RPMI8226 (cell line): ENCODE measurements around the gene MPG.
A peak's percentile ranks its signal among the peaks of the same experiment; 100 is the strongest.

Experiments used
- DNase-seq: peaks from one replicate; pipeline ENCODE4 v3.0.0-alpha.2; 2015

MPG gene

GRCh38 chr16:66309-67182, 11.5 kb upstream of the MPG start:
- DNase-seq: no peak

- no peak for DNase-seq
Measured at GRCh38 chr16:67183-67791, 10.7 kb upstream of the MPG start.

GRCh38 chr16:67884-68789, 9.9 kb upstream of the MPG start:
- no peak for DNase-seq

- DNase-seq: no peak
Measured at GRCh38 chr16:69181-69580, 8.8 kb upstream of the MPG start.

- no peak for DNase-seq
Measured at GRCh38 chr16:71210-71539, 6.8 kb upstream of the MPG start.

GRCh38 chr16:71540-72401, 6.3 kb upstream of the MPG start:
- no peak for DNase-seq

- DNase-seq: peak; percentile 51
Measured at GRCh38 chr16:72561-73548, 5.2 kb upstream of the MPG start, which contains the start of gene RHBDF1. RHBDF1 (minus strand) TSS chr16:72631; CDS start chr16:65015, 7,616 bp downstream.

GRCh38 chr16:74051-74746, 3.8 kb upstream of the MPG start:
- DNase-seq: no peak

GRCh38 chr16:74747-75334, 3.2 kb upstream of the MPG start:
- no peak for DNase-seq

GRCh38 chr16:75580-76501, 2.2 kb upstream of the MPG start:
- peak; percentile 54 for DNase-seq

- peak; percentile 72 for DNase-seq
Measured at GRCh38 chr16:76535-77272, 1.3 kb upstream of the MPG start.

- peak; percentile 77 for DNase-seq
Measured at GRCh38 chr16:77273-77806, 685 bp upstream of the MPG start.

GRCh38 chr16:78444-79150, 572 bp downstream of the MPG start:
- peak; percentile 62 for DNase-seq

- no peak for DNase-seq
Measured at GRCh38 chr16:79151-80054, 1.4 kb downstream of the MPG start.

GRCh38 chr16:83060-83603, 5.1 kb downstream of the MPG start:
- DNase-seq: no peak
